K562 (cell line): ENCODE data around the gene DENND1A. TPM values are rescaled to one million over a fixed set of nuclear protein-coding genes. Genes with fewer than 3 reads are reported as not detected.

Experiments
- C11orf30 ChIP-seq: fragments of 450-650 bp; IDR thresholded peaks from 2 replicates; pipeline ENCODE4 v1.6.1; 2016; ENCODE audit warnings: low read depth, mild to moderate bottlenecking
- CXXC5 ChIP-seq: fragments of 250-450 bp; sonication (Bioruptor Pico); IDR thresholded peaks from 2 replicates; pipeline ENCODE4 v1.8.0; 2022; ENCODE audit warnings: inconsistent platforms, mild to moderate bottlenecking, moderate library complexity
- EP300 ChIP-seq: IDR thresholded peaks from 2 replicates; pipeline ENCODE4 v1.6.1; 2012; ENCODE audit warnings: low read length, improper control_type of control experiment
- ETV6 ChIP-seq, 3 experiments: fragments of 150-350 bp in 1 of 3; sonication (generic) in 1 of 3; formaldehyde crosslinking in 1 of 3; IDR thresholded peaks; 2 replicates each; pipeline versions ENCODE4 v1.6.1 to v1.8.0; 2014 to 2022; ENCODE audit warnings: borderline replicate concordance in 2 of 3, low read depth in 2 of 3, antibody characterized with exemption in 1 of 3, low read length in 1 of 3, mild to moderate bottlenecking in 1 of 3, missing genetic modification reagents in 1 of 3
- GABPB1 ChIP-seq: sonication (generic); formaldehyde crosslinking; IDR thresholded peaks from 2 replicates; pipeline ENCODE4 v1.8.0; 2022; ENCODE audit warnings: mild to moderate bottlenecking, missing genetic modification reagents
- GMEB1 ChIP-seq: fragments of 250-450 bp; sonication (Bioruptor Pico); IDR thresholded peaks from 2 replicates; pipeline ENCODE4 v1.4.0; 2020; ENCODE audit warnings: mild to moderate bottlenecking
- HMBOX1 ChIP-seq: sonication (generic); IDR thresholded peaks from 2 replicates; pipeline ENCODE4 v1.6.1; 2016
- HNRNPL ChIP-seq: fragments of 200-400 bp; formaldehyde crosslinking; IDR thresholded peaks from 2 replicates; pipeline ENCODE4 v1.6.1; 2017; ENCODE audit warnings: low read depth, mild to moderate bottlenecking, low read length
- KAT2B ChIP-seq: IDR thresholded peaks from one replicate; pipeline ENCODE4 v1.6.1; 2012; ENCODE audit warnings: low read depth, mild to moderate bottlenecking, control low read depth, inconsistent platforms, low read length, moderate library complexity
- MEF2A ChIP-seq: IDR thresholded peaks from 2 replicates; pipeline ENCODE4 v1.6.1; 2011; ENCODE audit warnings: low read depth, mild to moderate bottlenecking, low read length, moderate library complexity; ENCODE audit not compliant: control insufficient read depth
- NR3C1 ChIP-seq: sonication (generic); formaldehyde crosslinking; IDR thresholded peaks from 2 replicates; pipeline ENCODE4 v1.8.1; 2022; ENCODE audit warnings: missing genetic modification reagents
- RUNX1 ChIP-seq: sonication (generic); IDR thresholded peaks from 2 replicates; pipeline ENCODE4 v1.6.1; 2016; ENCODE audit warnings: antibody characterized with exemption, low read depth
- SMAD1 ChIP-seq: fragments of 150-350 bp; IDR thresholded peaks from 2 replicates; pipeline ENCODE4 v1.6.1; 2014; ENCODE audit warnings: low read length, low read depth; ENCODE audit not compliant: partially characterized antibody
- SMARCE1 ChIP-seq: fragments of 450-650 bp; IDR thresholded peaks from 2 replicates; pipeline ENCODE4 v1.7.1; 2016; ENCODE audit warnings: mild to moderate bottlenecking
- SNIP1 ChIP-seq: fragments of 450-650 bp; IDR thresholded peaks from 2 replicates; pipeline ENCODE4 v1.7.1; 2017; ENCODE audit warnings: low read depth, mild to moderate bottlenecking
- SUPT5H ChIP-seq: fragments of 450-650 bp; IDR thresholded peaks from 2 replicates; pipeline ENCODE4 v1.6.1; 2016
- TAF1 ChIP-seq: IDR thresholded peaks from 2 replicates; pipeline ENCODE4 v1.6.1; 2011; ENCODE audit warnings: mild to moderate bottlenecking, low read length, moderate library complexity; ENCODE audit not compliant: insufficient read depth, control insufficient read depth, severe bottlenecking; ENCODE audit errors: extremely low read depth
- TAF9B ChIP-seq: fragments of 450-650 bp; IDR thresholded peaks from 2 replicates; pipeline ENCODE4 v1.6.1; 2018; ENCODE audit warnings: mild to moderate bottlenecking; ENCODE audit not compliant: partially characterized antibody
- TCF3 ChIP-seq: sonication (generic); formaldehyde crosslinking; IDR thresholded peaks from 2 replicates; pipeline ENCODE4 v1.4.0; 2020; ENCODE audit warnings: mild to moderate bottlenecking, missing genetic modification reagents
- TEAD4 ChIP-seq, 2 experiments: sonication (generic) in 1 of 2; formaldehyde crosslinking in 1 of 2; IDR thresholded peaks; 2 replicates each; pipeline versions ENCODE4 v1.6.1 to v1.8.0; 2012 to 2022; ENCODE audit warnings: borderline replicate concordance in 1 of 2, inconsistent platforms in 1 of 2, low read length in 1 of 2, mild to moderate bottlenecking in 1 of 2, missing genetic modification reagents in 1 of 2
- ZNF146 ChIP-seq: IDR thresholded peaks from one replicate; pipeline ENCODE4 v1.6.1; 2018; ENCODE audit warnings: missing compliant biosample characterization; ENCODE audit not compliant: unreplicated experiment
- ZNF253 ChIP-seq: fragments of 250-450 bp; sonication (Bioruptor Pico); conservative IDR thresholded peaks from 2 replicates; pipeline ENCODE4 v1.6.1; 2021; ENCODE audit warnings: mild to moderate bottlenecking
- polyA plus RNA-seq, 8 experiments: library from polyadenylated mRNA; depleted of rRNA in 4 of 8; stranded (reverse) in 5 of 8; unstranded in 3 of 8; fragments of >200 nt; fragmentation: Nextera tagmentation in 2 of 8; fragmentation: Illumina TruSeq in 1 of 8; extraction: Ambion mirVana in 2 of 8; extraction: Trizol in 1 of 8; gene quantifications; 2 replicates each; pipeline versions ENCODE4 v1.2.1 to v1.2.3, GENCODE V29; 2011 to 2014; ENCODE audit warnings: inconsistent platforms in 1 of 8, missing spikeins in 1 of 8
- total RNA-seq, 7 experiments: library from RNA; depleted of rRNA in 6 of 7; stranded (reverse); fragments of >200 nt in 6 of 7; fragmentation: Illumina TruSeq in 2 of 7; extraction: Trizol in 2 of 7; gene quantifications; 2 replicates each; pipeline versions ENCODE4 v1.2.1 to v1.2.3, GENCODE V29; 2011 to 2021; ENCODE audit warnings: low replicate concordance in 1 of 7
- TF ChIP-seq, protein P1 (sequence below): fragments of 450-650 bp; IDR thresholded peaks from 2 replicates; pipeline ENCODE4 v1.6.1; 2018; ENCODE audit not compliant: partially characterized antibody

The DENND1A gene
- total and polyA plus RNA-seq, 9 of the 15 experiments (the other 6 are each of a cell fraction or from before 2014, with no cell fraction given): 7.6 to 29.5 (median 15.7) TPM

GRCh38 chr9:123834889-123835562 lies 94.9 kb downstream of the DENND1A start (continued):
- no peak for TF ChIP-seq HNRNPL
- TF ChIP-seq KAT2B: no peak
- TF ChIP-seq TEAD4 (IDR thresholded peaks at IDR 0.05; ENCODE audit: low read length): peak; percentile 84
- TF ChIP-seq TEAD4 (CRISPR knock-in tag; IDR thresholded peaks at IDR 0.05; ENCODE audit: borderline replicate concordance): no peak
- 0 out of 2 replicates have a peak, but pooled peaks have one; percentile 14 for TF ChIP-seq MEF2A
- TF ChIP-seq ETV6 (IDR thresholded peaks at IDR 0.05; ENCODE audit: borderline replicate concordance in 1 of 2, low read depth in 2 of 2, low read length in 1 of 2): peak; percentile 81 to 96; a peak in 3 of 4 replicates
- TF ChIP-seq ETV6 (CRISPR knock-in tag; IDR thresholded peaks at IDR 0.05; ENCODE audit: borderline replicate concordance): no peak
- 0 out of 2 replicates have a peak, but pooled peaks have one; percentile 29 for TF ChIP-seq GABPB1
- no peak for TF ChIP-seq SNIP1
- peak; percentile 35; the same call in 1 of the 2 replicates for TF ChIP-seq CXXC5 (CRISPR knock-in tag)
- no peak for TF ChIP-seq ZNF253 (CRISPR knock-in tag)
- no peak for TF ChIP-seq NR3C1 (CRISPR knock-in tag)
- TF ChIP-seq, protein P1, sequence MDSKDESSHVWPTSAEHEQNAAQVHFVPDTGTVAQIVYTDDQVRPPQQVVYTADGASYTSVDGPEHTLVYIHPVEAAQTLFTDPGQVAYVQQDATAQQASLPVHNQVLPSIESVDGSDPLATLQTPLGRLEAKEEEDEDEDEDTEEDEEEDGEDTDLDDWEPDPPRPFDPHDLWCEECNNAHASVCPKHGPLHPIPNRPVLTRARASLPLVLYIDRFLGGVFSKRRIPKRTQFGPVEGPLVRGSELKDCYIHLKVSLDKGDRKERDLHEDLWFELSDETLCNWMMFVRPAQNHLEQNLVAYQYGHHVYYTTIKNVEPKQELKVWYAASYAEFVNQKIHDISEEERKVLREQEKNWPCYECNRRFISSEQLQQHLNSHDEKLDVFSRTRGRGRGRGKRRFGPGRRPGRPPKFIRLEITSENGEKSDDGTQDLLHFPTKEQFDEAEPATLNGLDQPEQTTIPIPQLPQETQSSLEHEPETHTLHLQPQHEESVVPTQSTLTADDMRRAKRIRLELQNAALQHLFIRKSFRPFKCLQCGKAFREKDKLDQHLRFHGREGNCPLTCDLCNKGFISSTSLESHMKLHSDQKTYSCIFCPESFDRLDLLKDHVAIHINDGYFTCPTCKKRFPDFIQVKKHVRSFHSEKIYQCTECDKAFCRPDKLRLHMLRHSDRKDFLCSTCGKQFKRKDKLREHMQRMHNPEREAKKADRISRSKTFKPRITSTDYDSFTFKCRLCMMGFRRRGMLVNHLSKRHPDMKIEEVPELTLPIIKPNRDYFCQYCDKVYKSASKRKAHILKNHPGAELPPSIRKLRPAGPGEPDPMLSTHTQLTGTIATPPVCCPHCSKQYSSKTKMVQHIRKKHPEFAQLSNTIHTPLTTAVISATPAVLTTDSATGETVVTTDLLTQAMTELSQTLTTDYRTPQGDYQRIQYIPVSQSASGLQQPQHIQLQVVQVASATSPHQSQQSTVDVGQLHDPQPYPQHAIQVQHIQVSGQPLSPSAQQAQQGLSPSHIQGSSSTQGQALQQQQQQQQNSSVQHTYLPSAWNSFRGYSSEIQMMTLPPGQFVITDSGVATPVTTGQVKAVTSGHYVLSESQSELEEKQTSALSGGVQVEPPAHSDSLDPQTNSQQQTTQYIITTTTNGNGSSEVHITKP: peak; percentile 9
- TF ChIP-seq C11orf30: peak; percentile 76
- no peak for TF ChIP-seq ZNF146 (CRISPR knock-in tag)
- peak; percentile 74 for TF ChIP-seq SMARCE1
- TF ChIP-seq SMAD1: no peak
- no peak for TF ChIP-seq RUNX1
- peak; percentile 51 for TF ChIP-seq EP300
- peak; percentile 57 for TF ChIP-seq TCF3 (CRISPR knock-in tag)
- TF ChIP-seq GMEB1 (CRISPR knock-in tag): no peak
- TF ChIP-seq HMBOX1: no peak
- TF ChIP-seq TAF9B: peak; percentile 66
- peak; percentile 40 for TF ChIP-seq TAF1
- peak; percentile 57; the same call in 1 of the 2 replicates for TF ChIP-seq SUPT5H
